DMS 273 treated with DMSO at 0.1 percent for 48 hours (cell line): Measurements from ENCODE around the gene BPIFB4.

ENCODE experiments used
- DNase-seq: peaks from one replicate; lab custom pipeline; 2025; lab: John Stamatoyannopoulos, UW

BPIFB4 gene

GRCh38 chr20:33062105-33062824 is 17.2 kb upstream of the BPIFB4 start:
- DNase-seq = no peak

GRCh38 chr20:33062825-33063149 is 16.7 kb upstream of the BPIFB4 start:
- no peak for DNase-seq

GRCh38 chr20:33063271-33063670 is 16.2 kb upstream of the BPIFB4 start:
- no peak for DNase-seq

- no peak for DNase-seq
Observed at GRCh38 chr20:33064572-33065287, 14.7 kb upstream of the BPIFB4 start.

- no peak for DNase-seq
Observed at GRCh38 chr20:33065785-33066184, 13.7 kb upstream of the BPIFB4 start.

- no peak for DNase-seq
Observed at GRCh38 chr20:33067806-33068205, 11.6 kb upstream of the BPIFB4 start.

- no peak for DNase-seq
Observed at GRCh38 chr20:33068251-33068939, 11.0 kb upstream of the BPIFB4 start.

GRCh38 chr20:33069673-33070072 is 9.8 kb upstream of the BPIFB4 start:
- DNase-seq = no peak

- DNase-seq = no peak
Observed at GRCh38 chr20:33070111-33071053, 9.1 kb upstream of the BPIFB4 start.

- DNase-seq = no peak
Observed at GRCh38 chr20:33071198-33071597, 8.2 kb upstream of the BPIFB4 start.

- no peak for DNase-seq
Observed at GRCh38 chr20:33072362-33072761, 7.1 kb upstream of the BPIFB4 start.

GRCh38 chr20:33072813-33073212 is 6.6 kb upstream of the BPIFB4 start:
- no peak for DNase-seq

- DNase-seq = no peak
Observed at GRCh38 chr20:33074675-33075074, 4.8 kb upstream of the BPIFB4 start.

GRCh38 chr20:33075281-33075680 is 4.2 kb upstream of the BPIFB4 start:
- no peak for DNase-seq

GRCh38 chr20:33076662-33077372 is 2.6 kb upstream of the BPIFB4 start:
- DNase-seq = no peak

GRCh38 chr20:33081411-33082154 is 2.1 kb downstream of the BPIFB4 start:
- DNase-seq = no peak

- no peak for DNase-seq
Observed at GRCh38 chr20:33082546-33082945, 3.1 kb downstream of the BPIFB4 start.

- no peak for DNase-seq
Observed at GRCh38 chr20:33083544-33084340, 4.3 kb downstream of the BPIFB4 start.

- DNase-seq = no peak
Observed at GRCh38 chr20:33084722-33085121, 5.3 kb downstream of the BPIFB4 start.
